ENCODE measurements around the gene C1RL.

DNA sequence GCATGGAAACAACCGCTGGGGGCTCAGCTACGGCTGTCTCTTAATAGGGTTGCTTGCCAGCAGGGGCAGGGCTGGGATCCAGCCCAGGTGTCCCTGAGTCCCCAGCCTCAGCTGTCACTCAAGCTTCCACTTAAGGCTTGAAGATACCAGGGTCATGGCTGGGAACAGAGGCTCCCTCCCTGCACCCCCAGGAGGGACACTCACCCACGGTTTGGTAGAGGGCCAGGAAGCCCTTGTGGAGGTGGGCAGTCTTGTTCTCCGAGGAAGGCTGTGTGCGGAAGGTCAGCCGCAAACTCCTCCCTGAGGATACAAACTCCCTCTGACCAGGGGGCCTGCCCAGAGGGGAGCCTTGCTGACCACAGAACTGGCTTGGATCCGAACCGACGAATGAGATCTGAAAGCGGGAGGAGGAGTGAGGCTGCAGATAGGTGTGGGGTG lies 7.3 kb downstream of the C1RL start:
- no peak for TF ChIP-seq EP300 (IDR thresholded peaks at IDR 0.05)
- TF ChIP-seq, protein P1, sequence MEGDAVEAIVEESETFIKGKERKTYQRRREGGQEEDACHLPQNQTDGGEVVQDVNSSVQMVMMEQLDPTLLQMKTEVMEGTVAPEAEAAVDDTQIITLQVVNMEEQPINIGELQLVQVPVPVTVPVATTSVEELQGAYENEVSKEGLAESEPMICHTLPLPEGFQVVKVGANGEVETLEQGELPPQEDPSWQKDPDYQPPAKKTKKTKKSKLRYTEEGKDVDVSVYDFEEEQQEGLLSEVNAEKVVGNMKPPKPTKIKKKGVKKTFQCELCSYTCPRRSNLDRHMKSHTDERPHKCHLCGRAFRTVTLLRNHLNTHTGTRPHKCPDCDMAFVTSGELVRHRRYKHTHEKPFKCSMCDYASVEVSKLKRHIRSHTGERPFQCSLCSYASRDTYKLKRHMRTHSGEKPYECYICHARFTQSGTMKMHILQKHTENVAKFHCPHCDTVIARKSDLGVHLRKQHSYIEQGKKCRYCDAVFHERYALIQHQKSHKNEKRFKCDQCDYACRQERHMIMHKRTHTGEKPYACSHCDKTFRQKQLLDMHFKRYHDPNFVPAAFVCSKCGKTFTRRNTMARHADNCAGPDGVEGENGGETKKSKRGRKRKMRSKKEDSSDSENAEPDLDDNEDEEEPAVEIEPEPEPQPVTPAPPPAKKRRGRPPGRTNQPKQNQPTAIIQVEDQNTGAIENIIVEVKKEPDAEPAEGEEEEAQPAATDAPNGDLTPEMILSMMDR (IDR thresholded peaks at IDR 0.05): no peak
- TF ChIP-seq POLR2A (IDR thresholded peaks at IDR 0.05): no peak

Measured in ovary (tissue), 3 donors.